WTC11 (cell line): ENCODE data around the gene WSCD1.

Experiments used
- FOXP1 ChIP-seq: sonication (generic); formaldehyde crosslinking; IDR thresholded peaks from 2 replicates; pipeline ENCODE4 v1.8.0; 2022; ENCODE audit warnings: missing genetic modification reagents, mild to moderate bottlenecking, moderate library complexity, borderline replicate concordance
- IRF2 ChIP-seq: sonication (generic); formaldehyde crosslinking; IDR thresholded peaks from 2 replicates; pipeline ENCODE4 v1.8.0; 2022; ENCODE audit warnings: low read depth, missing genetic modification reagents, borderline replicate concordance
- NFYB ChIP-seq: sonication (generic); formaldehyde crosslinking; conservative IDR thresholded peaks from 2 replicates; pipeline ENCODE4 v1.8.0; 2022; ENCODE audit warnings: low read depth, missing genetic modification reagents
- SP1 ChIP-seq: sonication (generic); formaldehyde crosslinking; conservative IDR thresholded peaks from 2 replicates; pipeline ENCODE4 v1.8.1; 2022; ENCODE audit warnings: missing genetic modification reagents
- TP53 ChIP-seq: sonication (generic); formaldehyde crosslinking; IDR thresholded peaks from 2 replicates; pipeline ENCODE4 v1.8.1; 2023; ENCODE audit warnings: mild to moderate bottlenecking, missing genetic modification reagents
- TF ChIP-seq, protein P1 (sequence below): fragments of 200-600 bp; IDR thresholded peaks from 2 replicates; pipeline ENCODE4 v1.8.0; 2022; ENCODE audit warnings: antibody characterized with exemption
- TF ChIP-seq, protein P2 (sequence below): sonication (generic); formaldehyde crosslinking; IDR thresholded peaks from 2 replicates; pipeline ENCODE4 v1.8.1; 2023; ENCODE audit warnings: mild to moderate bottlenecking, missing genetic modification reagents, moderate library complexity
- TF ChIP-seq, protein P3 (sequence below): sonication (generic); formaldehyde crosslinking; IDR thresholded peaks from 2 replicates; pipeline ENCODE4 v1.8.0; 2022; ENCODE audit warnings: mild to moderate bottlenecking, missing genetic modification reagents

DNA sequence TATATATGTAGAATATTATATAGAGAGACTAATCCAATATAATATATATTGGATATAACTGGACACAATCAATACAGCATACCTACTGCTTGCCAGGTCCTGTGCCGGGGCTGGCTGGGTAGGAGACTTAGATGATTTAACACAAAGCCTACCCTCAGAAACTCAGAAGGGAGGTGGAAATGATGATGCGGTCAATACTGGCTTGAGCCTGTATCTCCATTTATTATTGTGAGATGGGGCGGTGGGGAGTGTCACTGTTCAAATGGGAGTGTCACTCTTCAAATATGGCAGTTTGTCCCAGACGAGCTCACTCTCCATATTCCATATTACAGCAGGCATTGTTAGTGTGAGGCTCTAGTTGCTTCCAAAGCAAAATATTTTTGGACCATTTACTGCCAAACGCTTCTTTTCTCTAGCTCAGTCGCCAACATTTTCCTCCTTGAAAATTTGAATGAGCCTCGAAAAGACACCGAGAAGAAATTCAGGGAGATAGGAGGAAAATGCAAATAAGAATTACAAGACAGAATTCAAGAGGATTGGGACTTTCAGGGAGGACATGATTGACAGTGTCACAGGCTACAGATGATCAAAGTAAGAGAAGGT, 70.7 kb downstream of the WSCD1 start:
- TF ChIP-seq, protein P1, sequence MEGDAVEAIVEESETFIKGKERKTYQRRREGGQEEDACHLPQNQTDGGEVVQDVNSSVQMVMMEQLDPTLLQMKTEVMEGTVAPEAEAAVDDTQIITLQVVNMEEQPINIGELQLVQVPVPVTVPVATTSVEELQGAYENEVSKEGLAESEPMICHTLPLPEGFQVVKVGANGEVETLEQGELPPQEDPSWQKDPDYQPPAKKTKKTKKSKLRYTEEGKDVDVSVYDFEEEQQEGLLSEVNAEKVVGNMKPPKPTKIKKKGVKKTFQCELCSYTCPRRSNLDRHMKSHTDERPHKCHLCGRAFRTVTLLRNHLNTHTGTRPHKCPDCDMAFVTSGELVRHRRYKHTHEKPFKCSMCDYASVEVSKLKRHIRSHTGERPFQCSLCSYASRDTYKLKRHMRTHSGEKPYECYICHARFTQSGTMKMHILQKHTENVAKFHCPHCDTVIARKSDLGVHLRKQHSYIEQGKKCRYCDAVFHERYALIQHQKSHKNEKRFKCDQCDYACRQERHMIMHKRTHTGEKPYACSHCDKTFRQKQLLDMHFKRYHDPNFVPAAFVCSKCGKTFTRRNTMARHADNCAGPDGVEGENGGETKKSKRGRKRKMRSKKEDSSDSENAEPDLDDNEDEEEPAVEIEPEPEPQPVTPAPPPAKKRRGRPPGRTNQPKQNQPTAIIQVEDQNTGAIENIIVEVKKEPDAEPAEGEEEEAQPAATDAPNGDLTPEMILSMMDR = no peak
- TF ChIP-seq TP53 (CRISPR knock-in tag) = no peak
- TF ChIP-seq IRF2 (CRISPR knock-in tag) = no peak
- no peak for TF ChIP-seq NFYB
- TF ChIP-seq FOXP1 (CRISPR knock-in tag) = no peak
- TF ChIP-seq, protein P2, sequence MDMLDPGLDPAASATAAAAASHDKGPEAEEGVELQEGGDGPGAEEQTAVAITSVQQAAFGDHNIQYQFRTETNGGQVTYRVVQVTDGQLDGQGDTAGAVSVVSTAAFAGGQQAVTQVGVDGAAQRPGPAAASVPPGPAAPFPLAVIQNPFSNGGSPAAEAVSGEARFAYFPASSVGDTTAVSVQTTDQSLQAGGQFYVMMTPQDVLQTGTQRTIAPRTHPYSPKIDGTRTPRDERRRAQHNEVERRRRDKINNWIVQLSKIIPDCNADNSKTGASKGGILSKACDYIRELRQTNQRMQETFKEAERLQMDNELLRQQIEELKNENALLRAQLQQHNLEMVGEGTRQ = no peak
- TF ChIP-seq, protein P3, sequence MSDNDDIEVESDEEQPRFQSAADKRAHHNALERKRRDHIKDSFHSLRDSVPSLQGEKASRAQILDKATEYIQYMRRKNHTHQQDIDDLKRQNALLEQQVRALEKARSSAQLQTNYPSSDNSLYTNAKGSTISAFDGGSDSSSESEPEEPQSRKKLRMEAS = no peak
- no peak for TF ChIP-seq SP1 (CRISPR knock-in tag)
